HUES6 (cell line): ENCODE measurements around the gene ATXN10.
"Not testable (repeated sequence)": the region's sequence is repeated elsewhere in the genome, so short reads cannot be mapped to it uniquely, and the experiment has no call there.

ENCODE experiments used
- H3K27ac ChIP-seq: 2 replicates; pipeline ENCODE4 v1.7.0; 2013; ENCODE audit warnings: low read depth, mild to moderate bottlenecking, low read length, inconsistent platforms
- H3K27me3 ChIP-seq: 2 replicates; pipeline ENCODE4 v1.6.1; 2013; ENCODE audit warnings: low read length; ENCODE audit not compliant: control insufficient read depth, insufficient read depth
- H3K36me3 ChIP-seq: 2 replicates; pipeline ENCODE4 v1.6.1; 2013; ENCODE audit warnings: low read length; ENCODE audit not compliant: control insufficient read depth, insufficient read depth
- H3K4me1 ChIP-seq: 2 replicates; pipeline ENCODE4 v1.6.1; 2013; ENCODE audit warnings: low read length; ENCODE audit not compliant: control insufficient read depth, insufficient read depth
- H3K4me3 ChIP-seq: 2 replicates; pipeline ENCODE4 v1.5.1; 2013; ENCODE audit warnings: low read depth, low read length
- H3K9ac ChIP-seq: one replicate; pipeline ENCODE4 v1.6.1; 2013; ENCODE audit warnings: mild to moderate bottlenecking, low read length
- H3K9me3 ChIP-seq: 2 replicates; pipeline ENCODE4 v1.6.1; 2013; ENCODE audit warnings: low read depth, low read length; ENCODE audit not compliant: control insufficient read depth, insufficient read depth

Gene ATXN10

GRCh38 chr22:45786726-45787125 lies 115.1 kb downstream of the ATXN10 start:
- Histone ChIP-seq H3K36me3 (no peaks in the 10 kb centered on the region; the same call in 1 of the 2 replicates), H3K9me3 (peaks cover 2% of the 10 kb centered on the region; the same call in 1 of the 2 replicates), H3K4me1 (no peaks in the 10 kb centered on the region; the same call in 1 of the 2 replicates), H3K27me3 (no peaks in the 10 kb centered on the region), H3K9ac (no peak overlapping the region), H3K4me3 (no peak overlapping the region), H3K27ac (no peak overlapping the region)

- Histone ChIP-seq H3K27ac (no peak overlapping the region), H3K36me3 (peaks cover 3% of the 10 kb centered on the region; the same call in 1 of the 2 replicates), H3K9ac (no peak overlapping the region), H3K9me3 (peaks cover 4% of the 10 kb centered on the region; the same call in 1 of the 2 replicates), H3K4me3 (no peak overlapping the region), H3K4me1 (no peaks in the 10 kb centered on the region; the same call in 1 of the 2 replicates), H3K27me3 (no peaks in the 10 kb centered on the region)
Measured at GRCh38 chr22:45787759-45788158, 116.1 kb downstream of the ATXN10 start.

- Histone ChIP-seq H3K27ac (no peak overlapping the region), H3K4me1 (no peaks in the 10 kb centered on the region; the same call in 1 of the 2 replicates)
Measured at GRCh38 chr22:45788522-45788921, 116.9 kb downstream of the ATXN10 start.

GRCh38 chr22:45790401-45790800 lies 118.8 kb downstream of the ATXN10 start:
- no peaks in the 10 kb centered on the region for H3K27me3 ChIP-seq
- no peak overlapping the region for H3K27ac ChIP-seq
- no peak overlapping the region for H3K9ac ChIP-seq
- no peak overlapping the region for H3K4me3 ChIP-seq
- H3K4me1 ChIP-seq = no peaks in the 10 kb centered on the region; the same call in 1 of the 2 replicates
- H3K36me3 ChIP-seq = peaks cover 16% of the 10 kb centered on the region
- peaks cover 25% of the 10 kb centered on the region for H3K9me3 ChIP-seq

More at GRCh38 chr22:45788522-45788921, 116.9 kb downstream of the ATXN10 start:
- Histone ChIP-seq H3K4me3 (no peak overlapping the region), H3K36me3 (peaks cover 11% of the 10 kb centered on the region), H3K9me3 (peaks cover 11% of the 10 kb centered on the region), H3K27me3 (no peaks in the 10 kb centered on the region), H3K9ac (no peak overlapping the region)

- Histone ChIP-seq H3K9me3 (peaks cover 52% of the 10 kb centered on the region), H3K27me3 (no peaks in the 10 kb centered on the region), H3K27ac (no peak overlapping the region), H3K36me3 (peaks cover 36% of the 10 kb centered on the region), H3K4me3 (no peak overlapping the region), H3K9ac (no peak overlapping the region), H3K4me1 (no peaks in the 10 kb centered on the region)
Measured at GRCh38 chr22:45793161-45793560, 121.5 kb downstream of the ATXN10 start.

- Histone ChIP-seq H3K27me3 (no peaks in the 10 kb centered on the region), H3K36me3 (peaks cover 41% of the 10 kb centered on the region), H3K27ac (no peak overlapping the region)
Measured at GRCh38 chr22:45793892-45794291, 122.3 kb downstream of the ATXN10 start.

GRCh38 chr22:45796009-45796408 lies 124.4 kb downstream of the ATXN10 start:
- H3K4me1 ChIP-seq, H3K9ac ChIP-seq, H3K27me3 ChIP-seq, H3K4me3 ChIP-seq, H3K27ac ChIP-seq: not testable (repeated sequence)
- H3K36me3 ChIP-seq = peaks cover 41% of the 10 kb centered on the region
- H3K9me3 ChIP-seq = peaks cover 53% of the 10 kb centered on the region

More at GRCh38 chr22:45793892-45794291, 122.3 kb downstream of the ATXN10 start:
- Histone ChIP-seq H3K9ac (no peak overlapping the region), H3K4me1 (no peaks in the 10 kb centered on the region), H3K9me3 (peaks cover 55% of the 10 kb centered on the region), H3K4me3 (no peak overlapping the region)

- peaks cover 24% of the 10 kb centered on the region for H3K36me3 ChIP-seq
- no peak overlapping the region for H3K9ac ChIP-seq
- no peak overlapping the region for H3K27ac ChIP-seq
- no peaks in the 10 kb centered on the region for H3K4me1 ChIP-seq
- H3K27me3 ChIP-seq = no peaks in the 10 kb centered on the region
- H3K9me3 ChIP-seq = peaks cover 38% of the 10 kb centered on the region
- H3K4me3 ChIP-seq = no peak overlapping the region
Measured at GRCh38 chr22:45799291-45799690, 127.7 kb downstream of the ATXN10 start.

GRCh38 chr22:45802054-45802453 lies 130.4 kb downstream of the ATXN10 start:
- H3K9me3 ChIP-seq = peaks cover 13% of the 10 kb centered on the region; the same call in 1 of the 2 replicates
- no peak overlapping the region for H3K4me3 ChIP-seq
- no peaks in the 10 kb centered on the region for H3K27me3 ChIP-seq
- H3K27ac ChIP-seq = no peak overlapping the region
- H3K36me3 ChIP-seq = peaks cover 16% of the 10 kb centered on the region
- H3K9ac ChIP-seq = no peak overlapping the region
- H3K4me1 ChIP-seq = 0 out of 2 replicates have a peak, but pooled peaks cover 3% of the 10 kb centered on the region

GRCh38 chr22:45804319-45804985 lies 132.8 kb downstream of the ATXN10 start:
- Histone ChIP-seq H3K9me3 (no peaks in the 10 kb centered on the region), H3K9ac (no peak overlapping the region), H3K4me3 (no peak overlapping the region), H3K4me1 (0 out of 2 replicates have a peak, but pooled peaks cover 3% of the 10 kb centered on the region), H3K27ac (no peak overlapping the region), H3K36me3 (peaks cover 20% of the 10 kb centered on the region), H3K27me3 (no peaks in the 10 kb centered on the region)

- Histone ChIP-seq H3K4me3 (no peak overlapping the region), H3K9me3 (no peaks in the 10 kb centered on the region), H3K36me3 (peaks cover 20% of the 10 kb centered on the region), H3K9ac (no peak overlapping the region), H3K27ac (no peak overlapping the region), H3K4me1 (0 out of 2 replicates have a peak, but pooled peaks cover 3% of the 10 kb centered on the region), H3K27me3 (no peaks in the 10 kb centered on the region)
Measured at GRCh38 chr22:45804986-45805325, 133.3 kb downstream of the ATXN10 start.
